ENCODE results near the gene MIAT. TPM values are rescaled to one million over a fixed set of nuclear protein-coding genes. Genes with fewer than 3 reads are reported as not detected.

MIAT gene
- total and polyA plus RNA-seq, 4 donors: 0.18 to 1.5 (median 0.73) TPM

DNA sequence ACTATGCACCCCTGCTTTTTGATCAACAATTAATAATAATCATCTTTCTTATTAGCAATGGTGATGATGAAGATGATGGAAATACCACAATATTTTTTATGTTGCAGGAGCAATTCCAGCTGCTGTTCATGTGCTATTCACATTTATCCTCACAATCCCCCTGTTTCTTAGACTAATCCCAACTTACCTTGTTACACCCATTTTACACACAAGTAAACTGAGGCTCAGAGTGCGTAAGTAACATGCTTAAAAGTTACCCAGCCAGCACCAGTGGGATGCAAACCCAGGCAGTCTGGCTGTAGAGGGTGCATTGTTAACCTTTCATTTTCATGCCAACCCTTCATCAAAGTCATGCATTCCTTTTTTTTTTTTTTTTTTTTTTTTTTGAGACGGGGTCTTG lies 37.2 kb upstream of the MIAT start:
- no peaks in the 10 kb centered on the region for H3K9me3 ChIP-seq (ENCODE audit: control insufficient read depth in 4 of 4, low read length in 3 of 4)
- H3K27me3 ChIP-seq (ENCODE audit: control insufficient read depth in 4 of 4, insufficient read depth in 4 of 4, low read length in 3 of 4): no peaks in the 10 kb centered on the region
- TF ChIP-seq, protein P1, sequence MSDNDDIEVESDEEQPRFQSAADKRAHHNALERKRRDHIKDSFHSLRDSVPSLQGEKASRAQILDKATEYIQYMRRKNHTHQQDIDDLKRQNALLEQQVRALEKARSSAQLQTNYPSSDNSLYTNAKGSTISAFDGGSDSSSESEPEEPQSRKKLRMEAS (IDR thresholded peaks at IDR 0.05): no peak
- no peak for TF ChIP-seq YY1 (IDR thresholded peaks at IDR 0.05)
- TF ChIP-seq FOXA1 (IDR thresholded peaks at IDR 0.05): no peak
- TF ChIP-seq HNF4G (IDR thresholded peaks at IDR 0.05): no peak
- TF ChIP-seq, protein P2, sequence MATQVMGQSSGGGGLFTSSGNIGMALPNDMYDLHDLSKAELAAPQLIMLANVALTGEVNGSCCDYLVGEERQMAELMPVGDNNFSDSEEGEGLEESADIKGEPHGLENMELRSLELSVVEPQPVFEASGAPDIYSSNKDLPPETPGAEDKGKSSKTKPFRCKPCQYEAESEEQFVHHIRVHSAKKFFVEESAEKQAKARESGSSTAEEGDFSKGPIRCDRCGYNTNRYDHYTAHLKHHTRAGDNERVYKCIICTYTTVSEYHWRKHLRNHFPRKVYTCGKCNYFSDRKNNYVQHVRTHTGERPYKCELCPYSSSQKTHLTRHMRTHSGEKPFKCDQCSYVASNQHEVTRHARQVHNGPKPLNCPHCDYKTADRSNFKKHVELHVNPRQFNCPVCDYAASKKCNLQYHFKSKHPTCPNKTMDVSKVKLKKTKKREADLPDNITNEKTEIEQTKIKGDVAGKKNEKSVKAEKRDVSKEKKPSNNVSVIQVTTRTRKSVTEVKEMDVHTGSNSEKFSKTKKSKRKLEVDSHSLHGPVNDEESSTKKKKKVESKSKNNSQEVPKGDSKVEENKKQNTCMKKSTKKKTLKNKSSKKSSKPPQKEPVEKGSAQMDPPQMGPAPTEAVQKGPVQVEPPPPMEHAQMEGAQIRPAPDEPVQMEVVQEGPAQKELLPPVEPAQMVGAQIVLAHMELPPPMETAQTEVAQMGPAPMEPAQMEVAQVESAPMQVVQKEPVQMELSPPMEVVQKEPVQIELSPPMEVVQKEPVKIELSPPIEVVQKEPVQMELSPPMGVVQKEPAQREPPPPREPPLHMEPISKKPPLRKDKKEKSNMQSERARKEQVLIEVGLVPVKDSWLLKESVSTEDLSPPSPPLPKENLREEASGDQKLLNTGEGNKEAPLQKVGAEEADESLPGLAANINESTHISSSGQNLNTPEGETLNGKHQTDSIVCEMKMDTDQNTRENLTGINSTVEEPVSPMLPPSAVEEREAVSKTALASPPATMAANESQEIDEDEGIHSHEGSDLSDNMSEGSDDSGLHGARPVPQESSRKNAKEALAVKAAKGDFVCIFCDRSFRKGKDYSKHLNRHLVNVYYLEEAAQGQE (IDR thresholded peaks at IDR 0.05): no peak
- no peak for TF ChIP-seq RAD21 (IDR thresholded peaks at IDR 0.05)
- no peak for TF ChIP-seq GABPA (IDR thresholded peaks at IDR 0.05 in 1 of 2, conservative IDR thresholded peaks at IDR 0.05 in 1 of 2)
- TF ChIP-seq TAF1 (conservative IDR thresholded peaks at IDR 0.05): no peak
- TF ChIP-seq JUND (IDR thresholded peaks at IDR 0.05): no peak
- TF ChIP-seq SP1 (IDR thresholded peaks at IDR 0.05): no peak
- TF ChIP-seq, protein P3, sequence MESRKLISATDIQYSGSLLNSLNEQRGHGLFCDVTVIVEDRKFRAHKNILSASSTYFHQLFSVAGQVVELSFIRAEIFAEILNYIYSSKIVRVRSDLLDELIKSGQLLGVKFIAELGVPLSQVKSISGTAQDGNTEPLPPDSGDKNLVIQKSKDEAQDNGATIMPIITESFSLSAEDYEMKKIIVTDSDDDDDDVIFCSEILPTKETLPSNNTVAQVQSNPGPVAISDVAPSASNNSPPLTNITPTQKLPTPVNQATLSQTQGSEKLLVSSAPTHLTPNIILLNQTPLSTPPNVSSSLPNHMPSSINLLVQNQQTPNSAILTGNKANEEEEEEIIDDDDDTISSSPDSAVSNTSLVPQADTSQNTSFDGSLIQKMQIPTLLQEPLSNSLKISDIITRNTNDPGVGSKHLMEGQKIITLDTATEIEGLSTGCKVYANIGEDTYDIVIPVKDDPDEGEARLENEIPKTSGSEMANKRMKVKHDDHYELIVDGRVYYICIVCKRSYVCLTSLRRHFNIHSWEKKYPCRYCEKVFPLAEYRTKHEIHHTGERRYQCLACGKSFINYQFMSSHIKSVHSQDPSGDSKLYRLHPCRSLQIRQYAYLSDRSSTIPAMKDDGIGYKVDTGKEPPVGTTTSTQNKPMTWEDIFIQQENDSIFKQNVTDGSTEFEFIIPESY (IDR thresholded peaks at IDR 0.05): no peak
- TF ChIP-seq, protein P4, sequence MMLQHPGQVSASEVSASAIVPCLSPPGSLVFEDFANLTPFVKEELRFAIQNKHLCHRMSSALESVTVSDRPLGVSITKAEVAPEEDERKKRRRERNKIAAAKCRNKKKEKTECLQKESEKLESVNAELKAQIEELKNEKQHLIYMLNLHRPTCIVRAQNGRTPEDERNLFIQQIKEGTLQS (IDR thresholded peaks at IDR 0.05): no peak
- no peak for TF ChIP-seq FOXA2 (IDR thresholded peaks at IDR 0.05)
- no peak for TF ChIP-seq NR2F2 (IDR thresholded peaks at IDR 0.05)
- no peak for DNase-seq (ENCODE audit: low spot score)
- no peaks in the 10 kb centered on the region for H3K36me3 ChIP-seq (ENCODE audit: control insufficient read depth in 4 of 4, insufficient read depth in 3 of 4, low read depth in 1 of 4, low read length in 3 of 4)
- no peaks in the 10 kb centered on the region for H3K4me1 ChIP-seq (ENCODE audit: control insufficient read depth in 4 of 4, insufficient read depth in 4 of 4, low read length in 3 of 4)
- no peak overlapping the region for H3K27ac ChIP-seq (ENCODE audit: low read depth in 1 of 2, low read length in 2 of 2)
- H3K9ac ChIP-seq (ENCODE audit: low read depth in 1 of 2, low read length in 2 of 2): no peak overlapping the region
- no peak overlapping the region for H3K4me3 ChIP-seq (ENCODE audit: low read depth in 1 of 3, low read length in 3 of 3)
- WGBS: 98% methylated on average over 2 of the region's 2 CpGs

DNA sequence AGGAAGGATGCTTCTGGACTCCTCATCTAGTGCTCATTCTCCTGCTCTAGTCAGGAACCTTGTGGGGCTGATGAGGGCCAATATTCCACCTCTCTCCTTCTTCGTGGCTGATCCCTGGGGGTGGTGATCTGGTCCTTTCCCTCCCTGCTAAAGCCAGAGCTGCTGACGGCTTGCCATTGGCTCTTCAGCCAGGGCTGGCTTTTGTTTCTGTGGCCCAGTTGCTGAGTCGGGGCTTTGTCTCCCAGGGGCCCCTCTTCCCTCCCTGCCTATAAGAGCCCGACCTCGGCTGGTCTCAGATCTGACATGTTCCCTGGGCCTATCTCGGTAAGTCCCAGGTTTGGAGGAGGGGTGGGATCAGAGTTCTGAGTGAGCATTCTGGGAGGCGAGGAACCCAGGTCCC lies 35.7 kb upstream of the MIAT start, which contains the start of gene CRYBA4:
TSS of gene CRYBA4 (plus strand) at position 301 of the 400 bp plus-strand sequence. CDS start 634 bp downstream, outside the sequence.
- H3K27ac ChIP-seq (ENCODE audit: low read depth in 1 of 2, low read length in 2 of 2): no peak within 1 kb of the TSS
- WGBS: 88% methylated on average over 7 of the region's 7 CpGs
- TF ChIP-seq RAD21 (IDR thresholded peaks at IDR 0.05): no peak
- TF ChIP-seq HNF4A (conservative IDR thresholded peaks at IDR 0.05): no peak
- TF ChIP-seq, protein P5, sequence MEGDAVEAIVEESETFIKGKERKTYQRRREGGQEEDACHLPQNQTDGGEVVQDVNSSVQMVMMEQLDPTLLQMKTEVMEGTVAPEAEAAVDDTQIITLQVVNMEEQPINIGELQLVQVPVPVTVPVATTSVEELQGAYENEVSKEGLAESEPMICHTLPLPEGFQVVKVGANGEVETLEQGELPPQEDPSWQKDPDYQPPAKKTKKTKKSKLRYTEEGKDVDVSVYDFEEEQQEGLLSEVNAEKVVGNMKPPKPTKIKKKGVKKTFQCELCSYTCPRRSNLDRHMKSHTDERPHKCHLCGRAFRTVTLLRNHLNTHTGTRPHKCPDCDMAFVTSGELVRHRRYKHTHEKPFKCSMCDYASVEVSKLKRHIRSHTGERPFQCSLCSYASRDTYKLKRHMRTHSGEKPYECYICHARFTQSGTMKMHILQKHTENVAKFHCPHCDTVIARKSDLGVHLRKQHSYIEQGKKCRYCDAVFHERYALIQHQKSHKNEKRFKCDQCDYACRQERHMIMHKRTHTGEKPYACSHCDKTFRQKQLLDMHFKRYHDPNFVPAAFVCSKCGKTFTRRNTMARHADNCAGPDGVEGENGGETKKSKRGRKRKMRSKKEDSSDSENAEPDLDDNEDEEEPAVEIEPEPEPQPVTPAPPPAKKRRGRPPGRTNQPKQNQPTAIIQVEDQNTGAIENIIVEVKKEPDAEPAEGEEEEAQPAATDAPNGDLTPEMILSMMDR (IDR thresholded peaks at IDR 0.05; ENCODE audit: low read depth, low read length, missing input control): no peak
- TF ChIP-seq, protein P2 (IDR thresholded peaks at IDR 0.05): no peak
- no peak for TF ChIP-seq YY1 (IDR thresholded peaks at IDR 0.05)
- TF ChIP-seq FOXA2 (IDR thresholded peaks at IDR 0.05): no peak
- no peak for TF ChIP-seq EGR1 (IDR thresholded peaks at IDR 0.05; ENCODE audit: low read depth in 2 of 2)
- no peak for TF ChIP-seq TAF1 (conservative IDR thresholded peaks at IDR 0.05)
- TF ChIP-seq, protein P4 (IDR thresholded peaks at IDR 0.05): no peak
- TF ChIP-seq JUND (IDR thresholded peaks at IDR 0.05): no peak
- TF ChIP-seq GABPA (IDR thresholded peaks at IDR 0.05 in 1 of 2, conservative IDR thresholded peaks at IDR 0.05 in 1 of 2): no peak
- TF ChIP-seq, protein P1 (IDR thresholded peaks at IDR 0.05): no peak
- TF ChIP-seq, protein P3 (IDR thresholded peaks at IDR 0.05): no peak
- no peak for TF ChIP-seq HNF4G (IDR thresholded peaks at IDR 0.05)
- TF ChIP-seq FOXA1 (IDR thresholded peaks at IDR 0.05): no peak

More for the DNA sequence above, 35.7 kb upstream of the MIAT start, which contains the start of gene CRYBA4:
- Histone ChIP-seq H3K9ac (ENCODE audit: low read depth in 1 of 2, low read length in 2 of 2) (no peak within 1 kb of the TSS), H3K36me3 (ENCODE audit: control insufficient read depth in 4 of 4, insufficient read depth in 3 of 4, low read depth in 1 of 4, low read length in 3 of 4) (no peaks in the 10 kb centered on the region), H3K9me3 (ENCODE audit: control insufficient read depth in 4 of 4, low read length in 3 of 4) (no peaks in the 10 kb centered on the region), H3K4me1 (ENCODE audit: control insufficient read depth in 4 of 4, insufficient read depth in 4 of 4, low read length in 3 of 4) (no peaks in the 10 kb centered on the region), H3K27me3 (ENCODE audit: control insufficient read depth in 4 of 4, insufficient read depth in 4 of 4, low read length in 3 of 4) (no peaks in the 10 kb centered on the region), H3K4me3 (ENCODE audit: low read depth in 1 of 3, low read length in 3 of 3) (no peak within 1 kb of the TSS)
- no peak for DNase-seq (ENCODE audit: low spot score)
